Sigmoid colon (tissue), 7 donors: ENCODE measurements around the gene EIF3L. TPM values are rescaled to one million over a fixed set of nuclear protein-coding genes. Genes with fewer than 3 reads are reported as not detected.

Experiments used
- DNase-seq: peaks from one replicate; pipeline ENCODE4 v3.0.0-alpha.2; 2019
- H3K27ac ChIP-seq, 4 donors: fragments of 200-600 bp; sonication (generic); one replicate each; pipeline ENCODE4 v1.5.1; 2016 to 2019; ENCODE audit warnings: mild to moderate bottlenecking in 1 of 4
- H3K27me3 ChIP-seq, 3 donors: fragments of 200-600 bp; sonication (generic); one replicate each; pipeline ENCODE4 v1.5.1; 2019; ENCODE audit warnings: mild to moderate bottlenecking in 1 of 3
- H3K36me3 ChIP-seq, 4 donors: fragments of 200-600 bp; sonication (generic); one replicate each; pipeline ENCODE4 v1.5.1; 2016 to 2019
- H3K4me1 ChIP-seq, 4 donors: fragments of 200-600 bp; sonication (generic); one replicate each; pipeline ENCODE4 v1.5.1; 2017 to 2019
- H3K4me3 ChIP-seq, 4 donors: fragments of 200-600 bp; sonication (generic); one replicate each; pipeline ENCODE4 v1.5.1; 2017 to 2019; ENCODE audit warnings: mild to moderate bottlenecking in 2 of 4, moderate library complexity in 1 of 4
- H3K9me3 ChIP-seq, 4 donors: fragments of 200-600 bp in 3 of 4; sonication (generic) in 3 of 4; one replicate each; pipeline versions ENCODE4 v1.5.1 to v1.6.1; 2013 to 2019
- EP300 ChIP-seq, 4 donors: sonication (generic); formaldehyde crosslinking; IDR thresholded peaks; one replicate each; pipeline ENCODE4 v1.6.1; 2017; ENCODE audit warnings: antibody characterized with exemption in 4 of 4
- POLR2A ChIP-seq, 2 donors: fragments of 450-650 bp; IDR thresholded peaks; one replicate each; pipeline ENCODE4 v1.6.1; 2016; ENCODE audit warnings: antibody characterized with exemption in 2 of 2, mild to moderate bottlenecking in 2 of 2, moderate library complexity in 2 of 2
- POLR2AphosphoS5 ChIP-seq, 4 donors: sonication (generic); formaldehyde crosslinking; IDR thresholded peaks; one replicate each; pipeline ENCODE4 v1.6.1; 2017; ENCODE audit warnings: antibody characterized with exemption in 4 of 4
- WGBS, 2 donors: extraction: QIAGEN DNeasy Blood & Tissue Kit; methylation state at CpG; one replicate each; pipeline ENCODE4 v1.1.7; 2013; 5-methylcytosine and 5-hydroxymethylcytosine counted together
- intact Hi-C: fragments of 100-400 bp; cut with DNase I; formaldehyde crosslinking; loops from one replicate; pipeline ENCODE4 v1.15.1; 2023
- polyA plus RNA-seq, 3 donors: library from polyadenylated mRNA; stranded (reverse); fragments of 200-250 nt; gene quantifications; one replicate each; pipeline ENCODE4 v1.2.3, GENCODE V29; 2013
- total RNA-seq, 4 donors: library from RNA; depleted of rRNA; stranded (reverse); fragments of >200 nt; gene quantifications; one replicate each; pipeline ENCODE4 v1.1.0, GENCODE V29; 2016
- TF ChIP-seq, protein P1 (sequence below), 4 experiments: fragments of 450-650 bp in 3 of 4; fragments of 200-600 bp in 1 of 4; IDR thresholded peaks; one replicate each; pipeline ENCODE4 v1.5.1; 2016 to 2019; ENCODE audit warnings: antibody characterized with exemption in 4 of 4, mild to moderate bottlenecking in 3 of 4, moderate library complexity in 2 of 4
- donor health status: healthy with polysubstance abuse.
- donor health status: Bipolar disorder and iron deficiency.
- donor health status: healthy.

Gene EIF3L
- total and polyA plus RNA-seq, 7 donors: 198 to 628 (median 366) TPM

DNA sequence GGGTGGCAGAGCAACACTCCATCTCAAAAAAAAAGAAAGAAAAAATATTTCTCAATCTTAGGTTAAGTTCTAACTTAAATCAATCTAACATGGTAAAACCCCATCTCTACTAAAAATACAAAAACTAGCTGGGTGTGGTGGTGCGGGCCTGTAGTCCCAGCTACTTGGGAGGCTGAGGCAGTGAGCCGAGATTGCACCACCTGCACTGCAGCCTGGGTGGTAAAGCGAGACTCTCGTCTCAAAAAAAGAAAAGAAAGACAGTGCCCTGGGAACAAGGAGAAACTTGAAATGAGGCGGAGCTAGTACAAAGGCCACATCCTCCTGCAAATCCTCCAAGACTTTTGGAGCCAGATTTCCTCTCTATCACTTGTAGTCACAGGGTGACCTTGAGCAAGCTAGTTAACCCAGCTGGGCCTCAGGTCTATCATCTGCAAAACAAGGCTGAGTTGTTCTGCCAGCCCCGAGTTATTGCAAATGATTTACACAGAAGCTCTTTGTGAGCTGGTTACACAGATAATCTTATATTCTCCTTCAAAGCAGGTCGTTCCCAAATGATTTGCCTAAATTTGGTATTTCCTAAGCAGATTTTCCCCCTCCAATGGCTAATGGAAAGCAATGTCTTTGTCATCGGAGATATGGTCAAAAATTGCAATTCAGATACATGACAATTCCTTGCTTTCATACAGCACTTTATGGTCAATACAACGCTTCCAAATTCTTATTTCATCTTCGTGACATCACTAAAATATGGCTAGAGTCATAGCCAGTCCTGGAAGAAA, 7.0 kb upstream of the EIF3L start:
- no peak for DNase-seq
- Histone ChIP-seq H3K9me3 (no peaks in the 10 kb centered on the region), H3K27me3 (no peaks in the 10 kb centered on the region), H3K36me3 (peaks cover 8 to 29% (median 24%) of the 10 kb centered on the region in 4 donors), H3K4me3 (no peak overlapping the region), H3K4me1 (peaks cover 0 to 16% (median 13%) of the 10 kb centered on the region in 4 donors), H3K27ac (no peak overlapping the region)
- intact Hi-C loops: loop anchor here (10.0 kb wide), 1 partner anchor 343 kb away; the partner anchor contains the start of gene PLA2G6
- TF ChIP-seq EP300 (IDR thresholded peaks at IDR 0.05): no peak
- TF ChIP-seq, protein P1, sequence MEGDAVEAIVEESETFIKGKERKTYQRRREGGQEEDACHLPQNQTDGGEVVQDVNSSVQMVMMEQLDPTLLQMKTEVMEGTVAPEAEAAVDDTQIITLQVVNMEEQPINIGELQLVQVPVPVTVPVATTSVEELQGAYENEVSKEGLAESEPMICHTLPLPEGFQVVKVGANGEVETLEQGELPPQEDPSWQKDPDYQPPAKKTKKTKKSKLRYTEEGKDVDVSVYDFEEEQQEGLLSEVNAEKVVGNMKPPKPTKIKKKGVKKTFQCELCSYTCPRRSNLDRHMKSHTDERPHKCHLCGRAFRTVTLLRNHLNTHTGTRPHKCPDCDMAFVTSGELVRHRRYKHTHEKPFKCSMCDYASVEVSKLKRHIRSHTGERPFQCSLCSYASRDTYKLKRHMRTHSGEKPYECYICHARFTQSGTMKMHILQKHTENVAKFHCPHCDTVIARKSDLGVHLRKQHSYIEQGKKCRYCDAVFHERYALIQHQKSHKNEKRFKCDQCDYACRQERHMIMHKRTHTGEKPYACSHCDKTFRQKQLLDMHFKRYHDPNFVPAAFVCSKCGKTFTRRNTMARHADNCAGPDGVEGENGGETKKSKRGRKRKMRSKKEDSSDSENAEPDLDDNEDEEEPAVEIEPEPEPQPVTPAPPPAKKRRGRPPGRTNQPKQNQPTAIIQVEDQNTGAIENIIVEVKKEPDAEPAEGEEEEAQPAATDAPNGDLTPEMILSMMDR (IDR thresholded peaks at IDR 0.05): no peak
- 58 to 83% methylated on average over 10 of the region's 10 CpGs for WGBS, 2 donors

DNA sequence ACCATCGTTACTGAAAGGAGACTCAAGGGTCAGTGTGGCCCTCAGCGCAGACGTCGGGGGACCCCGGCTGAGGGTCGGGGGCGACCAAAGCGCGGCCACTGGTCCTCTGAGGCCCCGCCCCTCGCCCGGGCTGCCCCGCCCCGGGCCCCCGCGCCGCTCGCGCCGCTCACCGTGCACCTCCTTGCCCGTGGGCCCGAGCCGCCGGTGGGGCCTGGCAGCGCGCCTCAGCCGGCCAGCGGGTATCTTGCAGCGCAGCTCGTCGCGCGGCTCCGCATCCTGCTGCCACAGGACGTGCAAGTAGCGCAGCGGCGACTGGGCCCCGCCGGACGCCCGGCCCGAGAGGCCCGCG, 5.5 kb upstream of the EIF3L start:
- Histone ChIP-seq H3K27me3 (no peaks in the 10 kb centered on the region), H3K27ac (peak overlapping the region; percentile 90 to 96 (median 93)), H3K9me3 (no peaks in the 10 kb centered on the region), H3K36me3 (peaks cover under 1 to 14% (median 12%) of the 10 kb centered on the region in 4 donors), H3K4me1 (peaks cover 0 to 22% (median 20%) of the 10 kb centered on the region in 4 donors), H3K4me3 (peak overlapping the region; percentile 48 to 96 (median 94))
- intact Hi-C loops: loop anchor here (10.0 kb wide), 1 partner anchor 341 kb away; the partner anchor contains the start of gene PLA2G6
- TF ChIP-seq POLR2AphosphoS5 (IDR thresholded peaks at IDR 0.05): no peak
- TF ChIP-seq EP300 (IDR thresholded peaks at IDR 0.05): no peak
- TF ChIP-seq POLR2A (IDR thresholded peaks at IDR 0.05): no peak
- TF ChIP-seq, protein P1 (IDR thresholded peaks at IDR 0.05): no peak
- 0 to 1% methylated on average over 46 of the region's 46 CpGs for WGBS, 2 donors
- peak; percentile 74 for DNase-seq

DNA sequence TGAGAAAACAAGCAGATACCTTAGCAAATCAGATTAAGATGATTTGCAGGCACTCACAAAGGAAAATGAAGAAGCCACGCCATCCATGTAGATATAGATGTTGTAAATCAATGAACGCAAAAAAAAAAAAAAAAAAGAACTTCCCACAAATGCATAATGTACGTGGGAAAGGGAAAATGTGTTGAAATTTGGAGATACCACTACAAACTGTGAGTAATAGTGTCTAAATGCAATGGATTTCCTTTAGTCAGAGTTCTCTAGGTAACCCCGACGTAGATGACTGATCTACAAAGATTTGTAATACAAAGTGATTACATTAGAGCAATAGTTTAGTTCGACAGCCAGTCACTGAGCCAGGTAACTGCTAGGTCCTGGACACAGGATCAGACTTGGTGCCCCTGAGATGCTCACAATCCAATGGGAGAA, 4.3 kb upstream of the EIF3L start:
- H3K36me3 ChIP-seq: peaks cover 0 to 2% (median 1%) of the 10 kb centered on the region in 4 donors
- intact Hi-C loops: loop anchor here (10.0 kb wide), 1 partner anchor 340 kb away; the partner anchor contains the start of gene PLA2G6
- 87 to 91% methylated on average over 6 of the region's 6 CpGs for WGBS, 2 donors
- H3K4me1 ChIP-seq: peaks cover 0 to 27% (median 25%) of the 10 kb centered on the region in 4 donors
- DNase-seq: no peak
- H3K4me3 ChIP-seq: peak overlapping the region; percentile 48 to 96 (median 94)
- TF ChIP-seq POLR2AphosphoS5 (IDR thresholded peaks at IDR 0.05) (no peak), EP300 (IDR thresholded peaks at IDR 0.05) (no peak), POLR2A (IDR thresholded peaks at IDR 0.05) (no peak)
- TF ChIP-seq, protein P1 (IDR thresholded peaks at IDR 0.05): no peak
- H3K27me3 ChIP-seq: no peaks in the 10 kb centered on the region
- H3K9me3 ChIP-seq: no peaks in the 10 kb centered on the region
- peak overlapping the region; percentile 90 to 96 (median 93) for H3K27ac ChIP-seq

DNA sequence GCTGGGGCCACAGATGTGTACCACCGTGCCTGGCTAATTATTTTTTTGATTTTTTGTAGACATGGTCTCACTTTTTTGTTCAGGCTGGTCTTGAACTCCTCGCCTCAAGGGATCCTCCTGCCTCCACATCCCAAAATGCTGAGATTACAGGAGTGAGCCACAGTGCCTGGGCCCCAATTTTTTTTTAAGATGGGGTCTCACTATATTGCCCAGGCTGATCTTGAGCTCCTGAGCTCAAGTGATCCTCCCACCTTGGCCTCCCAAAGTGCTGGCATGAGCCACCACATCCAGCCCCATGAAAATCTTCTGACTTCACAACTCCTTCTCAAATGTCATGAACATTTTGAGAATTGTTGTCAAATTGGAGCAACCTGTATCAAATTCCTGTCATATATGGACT, 2.8 kb upstream of the EIF3L start:
- no peak overlapping the region for H3K4me3 ChIP-seq
- H3K27ac ChIP-seq: no peak overlapping the region
- peaks cover 0 to 4% (median 2%) of the 10 kb centered on the region in 4 donors for H3K36me3 ChIP-seq
- DNase-seq: no peak
- intact Hi-C loops: loop anchor here (10.0 kb wide), 1 partner anchor 338 kb away; the partner anchor contains the start of gene PLA2G6
- no peaks in the 10 kb centered on the region for H3K9me3 ChIP-seq
- WGBS, 2 donors: 95 to 96% methylated on average over 2 of the region's 2 CpGs
- no peaks in the 10 kb centered on the region for H3K27me3 ChIP-seq
- no peak for TF ChIP-seq EP300 (IDR thresholded peaks at IDR 0.05)
- TF ChIP-seq POLR2A (IDR thresholded peaks at IDR 0.05): no peak
- TF ChIP-seq, protein P1 (IDR thresholded peaks at IDR 0.05): no peak
- no peak for TF ChIP-seq POLR2AphosphoS5 (IDR thresholded peaks at IDR 0.05)
- peaks cover 0 to 41% (median 36%) of the 10 kb centered on the region in 4 donors for H3K4me1 ChIP-seq
